Activated T-helper 1 cell treated with anti-CD3 and anti-CD28 coated beads, Interleukin-2, amount 50 U/mL, for 16 hours (primary cell): ENCODE data around the gene DYRK1B.

Experiments used
- DNase-seq, 2 donors: peaks; one replicate each; pipeline ENCODE4 v3.0.0-alpha.2; 2020; ENCODE audit warnings: low read depth in 1 of 2, low spot score in 1 of 2

Gene DYRK1B

GRCh38 chr19:39864118-39864517, 30.2 kb upstream of the DYRK1B start:
- no peak for DNase-seq

GRCh38 chr19:39858541-39858940, 24.6 kb upstream of the DYRK1B start:
- no peak for DNase-seq

- DNase-seq, result no peak
These were observed 18.9 kb upstream of the DYRK1B start for GRCh38 chr19:39852882-39853281.

- DNase-seq, result no peak
These were observed 16.9 kb upstream of the DYRK1B start for GRCh38 chr19:39850892-39851291.

- DNase-seq, result no peak
These were observed 14.4 kb upstream of the DYRK1B start for GRCh38 chr19:39848392-39848791.

GRCh38 chr19:39847525-39847924, 13.6 kb upstream of the DYRK1B start:
- no peak for DNase-seq

GRCh38 chr19:39846678-39847486, 12.9 kb upstream of the DYRK1B start:
- no peak for DNase-seq

- peak; percentile 98 for DNase-seq
These were observed 12.1 kb upstream of the DYRK1B start, which contains the start of gene FBL for GRCh38 chr19:39845933-39846677. Gene FBL (minus strand): TSS chr19:39846379. CDS start chr19:39846300, 79 bp downstream.

GRCh38 chr19:39845584-39845932, 11.6 kb upstream of the DYRK1B start:
- DNase-seq, result no peak

GRCh38 chr19:39845172-39845571, 11.2 kb upstream of the DYRK1B start:
- no peak for DNase-seq

- no peak for DNase-seq
These were observed 10.2 kb upstream of the DYRK1B start for GRCh38 chr19:39843919-39844793.

- no peak for DNase-seq
These were observed 8.9 kb upstream of the DYRK1B start for GRCh38 chr19:39842693-39843435.

- DNase-seq, result no peak
These were observed 7.1 kb upstream of the DYRK1B start for GRCh38 chr19:39841041-39841440.

GRCh38 chr19:39840492-39840891, 6.5 kb upstream of the DYRK1B start:
- no peak for DNase-seq

- no peak for DNase-seq
These were observed 5.8 kb upstream of the DYRK1B start for GRCh38 chr19:39839678-39840327.

- DNase-seq, result no peak
These were observed 4.6 kb upstream of the DYRK1B start for GRCh38 chr19:39838569-39838968.

- no peak for DNase-seq
These were observed 4.0 kb upstream of the DYRK1B start for GRCh38 chr19:39837978-39838377.

GRCh38 chr19:39834287-39834841, 402 bp upstream of the DYRK1B start:
- DNase-seq, result no peak

GRCh38 chr19:39833160-39833463, 850 bp downstream of the DYRK1B start:
- no peak for DNase-seq
